Stomach (tissue), 4 donors: Measurements from ENCODE around the gene PLCB1.

Source experiments
- EP300 ChIP-seq: sonication (generic); formaldehyde crosslinking; IDR thresholded peaks from one replicate; pipeline ENCODE4 v1.6.1; 2017; ENCODE audit warnings: antibody characterized with exemption
- POLR2A ChIP-seq, 4 donors: fragments of 450-650 bp; IDR thresholded peaks; one replicate each; pipeline ENCODE4 v1.6.1; 2016; ENCODE audit warnings: antibody characterized with exemption in 4 of 4, control low read depth in 2 of 4, mild to moderate bottlenecking in 1 of 4, moderate library complexity in 1 of 4
- POLR2AphosphoS5 ChIP-seq, 3 donors: sonication (generic); formaldehyde crosslinking; IDR thresholded peaks; one replicate each; pipeline ENCODE4 v1.6.1; 2016; ENCODE audit warnings: antibody characterized with exemption in 3 of 3
- TF ChIP-seq, protein P1 (sequence below), 7 experiments: fragments of 450-650 bp in 4 of 7; fragments of 200-600 bp in 3 of 7; sonication (generic) in 3 of 7; IDR thresholded peaks; one replicate each; pipeline ENCODE4 v1.5.1; 2016 to 2019; ENCODE audit warnings: antibody characterized with exemption in 7 of 7, control low read depth in 2 of 7, mild to moderate bottlenecking in 1 of 7

- TF ChIP-seq, protein P1, sequence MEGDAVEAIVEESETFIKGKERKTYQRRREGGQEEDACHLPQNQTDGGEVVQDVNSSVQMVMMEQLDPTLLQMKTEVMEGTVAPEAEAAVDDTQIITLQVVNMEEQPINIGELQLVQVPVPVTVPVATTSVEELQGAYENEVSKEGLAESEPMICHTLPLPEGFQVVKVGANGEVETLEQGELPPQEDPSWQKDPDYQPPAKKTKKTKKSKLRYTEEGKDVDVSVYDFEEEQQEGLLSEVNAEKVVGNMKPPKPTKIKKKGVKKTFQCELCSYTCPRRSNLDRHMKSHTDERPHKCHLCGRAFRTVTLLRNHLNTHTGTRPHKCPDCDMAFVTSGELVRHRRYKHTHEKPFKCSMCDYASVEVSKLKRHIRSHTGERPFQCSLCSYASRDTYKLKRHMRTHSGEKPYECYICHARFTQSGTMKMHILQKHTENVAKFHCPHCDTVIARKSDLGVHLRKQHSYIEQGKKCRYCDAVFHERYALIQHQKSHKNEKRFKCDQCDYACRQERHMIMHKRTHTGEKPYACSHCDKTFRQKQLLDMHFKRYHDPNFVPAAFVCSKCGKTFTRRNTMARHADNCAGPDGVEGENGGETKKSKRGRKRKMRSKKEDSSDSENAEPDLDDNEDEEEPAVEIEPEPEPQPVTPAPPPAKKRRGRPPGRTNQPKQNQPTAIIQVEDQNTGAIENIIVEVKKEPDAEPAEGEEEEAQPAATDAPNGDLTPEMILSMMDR (IDR thresholded peaks at IDR 0.05) = no peak
- TF ChIP-seq POLR2A (IDR thresholded peaks at IDR 0.05) (no peak), EP300 (no peak), POLR2AphosphoS5 (IDR thresholded peaks at IDR 0.05) (no peak)
These were observed 722.5 kb downstream of the PLCB1 start for GRCh38 chr20:8854571-8854970.
